CD4-positive, alpha-beta T cell treated with Interleukin-15 for 4 hours (primary cell): ENCODE data around the gene PAIP2.
"Not testable (repeated sequence)": the region's sequence is repeated elsewhere in the genome, so short reads cannot be mapped to it uniquely, and the experiment has no call there.

Experiments used
- DNase-seq: peaks from one replicate; pipeline ENCODE4 v3.0.0-alpha.2; 2020; ENCODE audit warnings: low spot score

The PAIP2 gene, protein sequence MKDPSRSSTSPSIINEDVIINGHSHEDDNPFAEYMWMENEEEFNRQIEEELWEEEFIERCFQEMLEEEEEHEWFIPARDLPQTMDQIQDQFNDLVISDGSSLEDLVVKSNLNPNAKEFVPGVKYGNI

DNA sequence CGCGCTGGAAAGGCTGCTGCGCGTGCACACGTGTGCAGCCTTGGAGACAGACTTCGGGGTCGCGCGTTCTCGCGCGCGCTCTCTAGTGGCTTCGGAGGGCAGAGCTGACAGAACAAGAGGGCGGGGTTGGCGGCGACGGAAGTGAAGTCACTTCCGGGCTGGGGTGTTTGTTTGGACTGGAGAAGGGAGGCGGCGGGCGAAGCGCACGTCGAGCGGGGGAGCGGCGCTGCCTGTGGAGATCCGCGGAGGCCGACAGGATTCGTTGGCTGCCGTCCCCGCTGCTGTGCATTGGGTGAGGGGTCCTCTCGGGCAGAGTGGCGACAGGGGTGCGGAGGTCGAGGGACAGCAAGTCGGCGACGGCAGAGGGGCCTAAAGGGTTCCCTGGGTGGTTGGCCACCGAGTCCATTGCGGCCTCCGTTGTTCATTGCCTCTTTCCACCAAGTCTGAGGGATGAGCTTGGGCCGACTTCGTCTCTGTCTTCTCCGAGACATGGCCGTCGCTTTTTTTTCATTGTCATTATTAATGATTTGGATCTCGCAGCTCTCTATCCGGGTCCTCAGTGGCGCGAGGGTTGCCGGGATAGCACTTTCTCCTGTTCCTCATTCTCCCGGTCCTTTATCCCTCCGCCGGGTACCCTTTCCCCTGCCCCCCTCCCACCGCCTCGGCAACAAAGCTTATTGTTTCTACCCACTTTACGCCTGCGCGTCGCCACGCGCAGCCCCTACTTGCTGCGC lies at the start of gene PAIP2:
TSS of gene PAIP2 (plus strand) at position 166 of the 734 bp plus-strand sequence. CDS start 21,931 bp downstream, outside the sequence.
- DNase-seq, result peak; percentile 96

DNA sequence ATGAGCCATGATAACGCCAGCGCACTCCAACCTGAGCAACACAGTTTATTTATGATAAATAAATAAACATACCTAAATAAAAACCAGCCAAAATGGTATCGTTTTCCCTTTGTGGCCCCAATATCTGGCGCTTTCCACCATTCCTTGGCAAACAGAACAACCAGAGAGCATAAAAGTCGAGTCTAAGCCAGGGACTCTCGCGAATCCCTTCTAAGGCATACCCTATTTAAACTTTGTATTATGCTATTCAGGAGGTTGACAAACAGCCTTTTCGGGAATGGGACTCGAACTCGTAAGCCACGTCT lies 48.5 kb upstream of the PAIP2 start:
- no peak for DNase-seq

DNA sequence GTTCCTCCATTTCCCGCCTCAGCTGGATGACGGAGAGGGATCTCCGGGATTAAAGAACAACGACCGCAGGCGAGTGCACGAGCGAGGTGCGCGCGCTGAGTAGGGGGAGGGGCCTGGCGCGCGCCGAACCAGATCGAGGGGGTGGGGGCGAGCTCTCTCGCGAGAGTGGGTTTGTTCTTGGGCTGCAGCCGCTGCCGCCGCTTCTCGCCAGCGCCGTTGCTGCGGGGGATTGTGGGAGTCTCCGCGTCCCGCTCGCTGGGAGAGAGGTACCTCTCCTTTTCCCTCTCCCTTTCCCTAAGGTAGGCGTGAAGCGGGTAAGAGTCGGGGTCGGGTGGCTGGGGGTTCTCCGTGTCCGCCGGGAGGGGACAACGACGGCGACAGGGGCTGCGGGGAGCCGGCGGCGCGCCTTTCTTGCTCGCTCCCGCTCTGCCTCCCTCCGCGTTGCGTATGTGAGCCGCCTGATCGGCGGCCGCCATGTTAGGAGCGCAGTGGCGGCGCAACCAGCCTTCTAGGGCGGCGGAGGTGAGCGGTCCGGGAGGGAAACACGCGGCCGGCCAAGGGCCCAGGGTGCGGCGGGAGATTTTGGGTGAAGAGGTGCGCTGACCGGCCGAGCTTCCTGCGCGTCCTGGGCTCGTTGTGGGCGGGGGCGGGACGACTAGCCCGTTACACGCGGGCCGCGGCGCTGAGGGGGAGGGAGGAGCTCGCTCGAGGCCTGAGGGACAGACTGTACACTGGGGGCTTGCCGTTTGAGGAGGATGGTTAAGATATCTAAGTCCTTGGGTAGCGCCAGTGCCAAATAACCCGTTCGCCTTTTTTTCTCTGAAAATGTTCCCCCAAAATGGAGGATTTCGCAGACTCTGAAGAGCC lies 47.9 kb upstream of the PAIP2 start, which contains the start of gene MATR3:
TSS of gene MATR3 (plus strand) at position 234 of the 867 bp plus-strand sequence. CDS start 13,676 bp downstream, outside the sequence.
- DNase-seq, result peak; percentile 92

DNA sequence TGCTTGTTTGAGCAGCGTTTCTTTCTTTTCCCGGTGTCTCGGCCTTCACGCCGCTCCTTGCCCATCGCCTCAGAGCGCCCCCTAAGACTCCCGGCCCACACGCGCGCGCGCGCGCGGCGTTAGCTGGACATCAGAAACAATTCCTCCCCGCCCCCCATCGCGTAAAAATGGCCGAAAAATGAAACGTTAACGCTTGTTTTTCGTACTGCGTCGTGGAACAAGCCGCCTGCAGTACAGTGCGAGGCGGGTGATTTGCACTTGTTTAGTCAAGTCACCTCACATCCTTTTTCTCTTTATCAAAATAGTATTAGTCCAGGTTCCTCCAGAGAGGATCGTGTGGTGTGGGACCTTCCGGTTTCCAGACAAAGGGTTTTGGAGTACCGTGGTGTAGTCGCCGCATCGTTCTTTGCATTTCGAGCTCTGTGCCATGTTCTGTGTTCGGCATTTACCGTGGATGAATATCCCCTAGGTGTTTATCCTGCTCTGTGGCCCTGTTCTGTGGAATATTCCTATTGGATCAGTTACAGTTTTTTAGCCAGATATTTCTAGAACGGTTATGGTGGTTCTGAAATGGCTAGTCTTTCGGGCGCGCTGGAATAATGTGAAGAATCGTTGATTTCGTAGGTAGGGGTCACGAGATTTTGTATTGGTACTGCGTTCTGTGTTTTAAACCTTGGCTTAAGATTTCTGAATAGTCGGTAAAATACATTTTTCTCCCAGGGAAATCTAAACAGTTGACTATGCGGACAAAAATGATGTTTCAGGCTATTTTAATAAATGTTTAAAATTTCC lies 47.1 kb upstream of the PAIP2 start:
- DNase-seq, result peak; percentile 50

DNA sequence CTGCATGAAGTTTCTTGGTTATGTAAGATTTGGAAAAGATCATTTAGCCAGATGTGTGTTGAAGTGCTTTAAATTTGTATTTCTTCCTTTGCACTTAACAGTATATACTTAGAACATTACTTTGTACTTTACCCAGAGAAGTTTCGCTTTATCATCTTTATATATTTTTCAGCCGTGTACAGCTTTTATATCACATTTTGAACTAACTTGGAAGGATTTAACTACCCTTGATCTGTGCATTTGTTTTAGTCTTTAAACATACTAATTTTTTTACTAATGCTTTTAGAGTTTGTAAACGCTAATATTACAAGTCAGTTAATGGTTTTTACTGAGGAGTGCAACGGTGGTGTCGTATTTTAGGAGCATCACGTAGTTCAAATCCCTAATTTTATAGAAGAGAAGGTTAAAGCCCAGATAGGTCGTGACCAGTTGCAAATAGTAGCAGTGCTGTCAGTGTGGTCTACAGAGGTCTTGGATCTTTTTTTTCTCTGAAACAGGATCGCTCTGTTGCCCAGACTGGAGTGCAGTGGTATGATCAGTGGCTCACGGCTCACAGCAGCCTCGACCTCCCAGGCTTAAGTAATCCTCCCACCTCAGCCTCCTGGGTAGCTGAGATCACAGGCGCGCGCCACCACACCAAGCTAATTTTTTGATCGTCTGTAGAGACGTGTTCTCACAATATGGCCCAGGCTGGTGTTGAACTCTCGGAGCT lies 46.2 kb upstream of the PAIP2 start:
- DNase-seq, result no peak

DNA sequence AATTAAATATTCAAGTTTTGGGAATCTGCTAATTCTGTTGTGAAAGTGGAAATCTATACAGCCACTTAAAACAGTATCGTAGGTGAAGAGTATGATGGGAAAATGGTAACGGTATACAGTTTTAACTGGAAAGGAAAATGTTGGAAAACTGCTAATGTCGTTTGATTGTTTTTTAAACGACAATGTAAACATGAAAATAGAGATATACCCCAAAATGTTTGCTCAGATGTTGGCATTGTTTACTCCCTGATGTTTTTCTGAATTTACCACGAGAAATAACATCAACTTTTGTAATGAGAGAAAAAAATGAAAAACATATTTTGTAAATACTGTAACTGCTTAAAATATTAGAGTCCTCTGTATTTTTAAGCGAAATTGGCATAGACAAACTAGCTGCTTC lies 45.5 kb upstream of the PAIP2 start:
- no peak for DNase-seq

DNA sequence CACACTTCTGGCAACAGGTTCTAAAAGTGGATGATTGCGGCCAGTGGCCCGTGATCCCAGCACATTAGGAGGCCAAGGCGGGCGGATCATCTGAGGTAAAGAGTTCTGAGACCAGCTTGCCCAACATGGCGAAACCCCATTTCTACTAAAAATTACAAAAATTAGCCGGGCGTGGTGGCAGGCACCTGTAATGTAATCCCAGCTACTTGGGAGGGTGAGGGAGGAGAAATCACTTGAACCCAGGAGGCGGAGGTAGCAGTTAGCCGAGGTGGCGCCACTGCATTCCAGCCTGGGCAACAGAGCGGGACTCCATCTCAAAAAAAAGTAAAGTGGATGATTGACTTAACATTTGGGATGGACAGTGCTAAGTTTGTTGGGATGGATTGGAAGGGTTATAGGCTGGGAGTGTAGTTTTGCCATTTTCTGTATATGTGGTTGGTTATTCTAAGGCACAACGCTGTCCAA lies 44.8 kb upstream of the PAIP2 start:
- no peak for DNase-seq

DNA sequence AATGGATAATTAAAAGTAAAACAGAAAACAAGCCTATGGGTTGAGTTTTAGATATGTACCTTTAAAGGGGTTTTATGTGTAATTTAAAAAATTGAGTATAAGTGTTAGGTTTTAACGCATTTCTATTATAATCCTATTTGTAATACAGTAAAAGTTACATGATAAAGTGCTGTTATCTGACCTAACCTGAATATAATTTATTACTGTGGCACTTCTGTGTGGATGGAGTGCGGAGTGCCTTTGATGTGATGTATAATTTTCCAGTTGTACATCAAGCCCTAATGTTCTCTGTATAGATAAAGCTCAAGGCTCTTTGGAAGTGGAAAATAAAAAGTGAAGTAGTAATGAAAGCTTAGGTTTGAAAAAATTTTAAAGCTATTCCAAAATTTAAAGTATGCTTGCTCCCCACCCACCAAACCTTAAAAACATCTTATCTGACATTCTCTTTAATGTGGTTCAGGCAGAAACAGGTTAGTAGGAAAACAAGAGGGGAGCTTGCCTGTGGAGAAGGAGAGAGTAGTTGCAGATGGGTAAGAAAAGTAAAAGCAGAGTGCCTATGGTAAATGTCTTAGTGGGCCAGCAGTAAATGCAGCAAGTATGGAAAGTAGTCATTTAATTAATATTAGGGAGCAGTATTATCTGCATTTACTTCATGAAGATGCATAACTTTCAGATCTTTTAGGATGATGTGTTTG lies 44.1 kb upstream of the PAIP2 start:
- DNase-seq, result no peak

DNA sequence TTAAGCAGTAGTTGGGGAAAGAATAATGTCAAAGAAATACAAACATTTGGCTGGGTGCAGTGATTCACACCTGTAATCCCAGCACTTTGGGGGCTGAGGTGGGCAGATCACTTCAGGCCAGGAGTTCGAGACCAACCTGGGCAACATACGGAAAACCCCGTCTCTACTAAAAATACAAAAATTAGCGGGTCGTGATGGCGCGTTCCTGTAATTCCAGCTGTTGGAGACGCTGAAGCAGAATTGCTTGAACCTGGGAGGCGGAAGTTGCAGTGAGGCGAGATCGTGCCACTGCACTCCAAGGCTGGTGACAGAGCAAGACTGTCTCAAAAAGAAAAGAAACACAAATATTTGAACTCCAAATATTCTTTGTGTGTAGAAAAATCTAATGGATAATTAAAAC lies 43.4 kb upstream of the PAIP2 start:
- no peak for DNase-seq

DNA sequence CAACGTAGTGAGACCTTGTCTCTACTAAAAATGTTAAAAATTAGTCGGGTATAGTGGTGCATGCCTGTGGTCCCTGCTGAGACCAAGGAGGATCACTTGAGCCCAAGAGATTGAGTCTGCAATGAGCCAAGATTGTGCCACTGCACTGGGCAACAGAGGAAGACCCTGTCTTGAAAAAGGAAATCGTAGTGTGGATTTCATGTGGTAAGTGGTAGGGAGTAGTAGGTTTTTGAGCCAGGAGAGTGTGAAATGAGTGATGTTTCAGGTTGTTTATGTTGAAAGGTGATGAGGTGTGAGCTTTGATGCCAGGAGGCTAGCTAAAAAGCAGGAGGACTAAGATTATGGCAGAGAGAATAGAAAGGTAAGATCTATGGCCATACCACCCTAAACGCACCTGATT lies 42.2 kb upstream of the PAIP2 start:
- no peak for DNase-seq

DNA sequence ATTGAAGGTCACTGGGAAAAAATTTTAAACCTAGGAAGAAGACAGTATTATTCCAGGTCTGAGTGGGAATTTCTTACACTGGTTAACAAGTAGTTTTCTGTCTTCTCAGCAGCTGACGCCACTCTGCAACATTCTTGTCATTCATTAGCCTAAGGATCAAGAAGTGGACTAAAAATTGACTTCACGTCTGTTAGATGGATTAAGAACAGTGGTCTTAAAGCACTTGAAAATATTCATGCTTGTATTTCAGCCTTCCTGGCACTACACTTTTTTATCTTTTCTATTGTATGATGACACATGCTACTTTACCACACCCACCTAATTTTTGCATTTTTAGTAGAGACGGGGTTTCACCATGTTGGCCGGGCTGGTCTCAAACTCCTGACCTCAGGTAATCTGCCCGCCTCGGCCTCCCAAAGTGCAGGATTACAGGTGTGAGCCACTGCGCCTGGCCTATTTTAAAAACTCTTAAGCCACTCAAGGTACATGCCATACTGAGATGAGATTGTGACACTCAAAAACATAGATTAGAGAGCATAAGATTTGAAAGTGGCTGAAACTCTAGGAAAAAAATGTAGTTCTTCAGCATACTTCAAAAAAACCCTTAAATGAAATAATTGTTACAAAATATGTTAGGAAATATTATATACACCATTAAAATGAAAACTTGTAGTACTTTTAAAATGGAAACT lies 39.7 kb upstream of the PAIP2 start:
- peak; percentile 21 for DNase-seq

DNA sequence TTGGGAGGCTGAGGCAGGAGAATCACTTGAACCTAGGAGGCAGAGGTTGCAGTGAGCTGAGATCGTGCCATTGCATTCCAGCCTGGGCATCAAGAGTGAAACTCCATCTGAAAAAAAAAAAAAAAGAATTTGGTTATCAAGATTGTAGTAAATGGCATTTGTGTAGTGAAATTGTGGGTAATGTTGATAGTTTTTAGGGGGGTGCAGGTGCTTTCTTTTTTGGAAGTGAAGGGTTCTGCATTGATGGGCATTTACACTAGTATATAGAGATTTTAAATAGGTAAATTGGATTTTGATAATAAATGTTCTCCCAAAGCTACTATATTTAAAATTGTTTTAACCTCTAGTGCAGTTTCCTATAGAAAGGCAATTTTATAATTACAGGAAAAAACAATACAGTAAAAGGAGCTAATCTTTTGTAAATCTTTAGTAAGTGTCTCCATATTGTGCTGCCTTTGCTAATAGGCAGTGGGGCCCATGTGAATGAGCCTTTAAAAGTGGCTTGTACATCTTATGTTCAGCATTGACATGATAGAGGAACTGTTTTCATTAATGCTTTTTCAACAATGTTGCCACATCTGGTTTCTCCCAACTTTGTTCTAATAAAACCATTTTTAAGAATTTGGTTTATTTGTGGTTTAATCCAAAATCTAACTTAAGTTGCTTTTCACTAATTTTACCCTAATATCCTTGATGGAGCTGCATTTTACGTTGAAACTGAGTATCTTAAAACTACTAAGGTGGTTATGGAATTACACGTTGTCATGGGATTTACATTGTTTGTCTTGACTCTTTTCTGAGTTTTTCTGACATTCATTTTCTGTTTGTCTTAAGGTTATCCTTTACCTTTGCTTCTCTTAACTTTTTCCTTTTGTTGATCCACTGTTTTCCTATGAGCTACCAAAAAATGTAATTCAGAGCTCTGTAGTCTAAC lies 37.0 kb upstream of the PAIP2 start:
- DNase-seq, result no peak

DNA sequence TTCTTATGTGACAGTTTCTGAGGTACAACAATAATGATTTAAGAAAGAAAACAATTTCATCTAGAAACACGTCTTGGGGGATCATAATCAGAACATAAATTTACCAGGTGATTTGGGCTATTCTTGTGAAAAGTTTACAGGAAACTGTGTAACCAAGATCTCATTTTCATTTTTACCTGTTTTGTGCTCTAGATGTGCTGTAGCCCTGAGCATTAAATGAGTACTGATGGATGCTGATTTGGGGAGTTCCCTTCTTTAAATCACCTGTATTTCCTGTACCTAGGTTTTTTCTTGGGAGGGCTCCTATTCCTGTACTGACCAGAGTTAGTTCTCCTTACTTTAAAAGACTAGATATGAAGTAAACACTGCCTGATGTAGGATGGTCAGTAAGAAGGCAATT lies 35.5 kb upstream of the PAIP2 start:
- no peak for DNase-seq

DNA sequence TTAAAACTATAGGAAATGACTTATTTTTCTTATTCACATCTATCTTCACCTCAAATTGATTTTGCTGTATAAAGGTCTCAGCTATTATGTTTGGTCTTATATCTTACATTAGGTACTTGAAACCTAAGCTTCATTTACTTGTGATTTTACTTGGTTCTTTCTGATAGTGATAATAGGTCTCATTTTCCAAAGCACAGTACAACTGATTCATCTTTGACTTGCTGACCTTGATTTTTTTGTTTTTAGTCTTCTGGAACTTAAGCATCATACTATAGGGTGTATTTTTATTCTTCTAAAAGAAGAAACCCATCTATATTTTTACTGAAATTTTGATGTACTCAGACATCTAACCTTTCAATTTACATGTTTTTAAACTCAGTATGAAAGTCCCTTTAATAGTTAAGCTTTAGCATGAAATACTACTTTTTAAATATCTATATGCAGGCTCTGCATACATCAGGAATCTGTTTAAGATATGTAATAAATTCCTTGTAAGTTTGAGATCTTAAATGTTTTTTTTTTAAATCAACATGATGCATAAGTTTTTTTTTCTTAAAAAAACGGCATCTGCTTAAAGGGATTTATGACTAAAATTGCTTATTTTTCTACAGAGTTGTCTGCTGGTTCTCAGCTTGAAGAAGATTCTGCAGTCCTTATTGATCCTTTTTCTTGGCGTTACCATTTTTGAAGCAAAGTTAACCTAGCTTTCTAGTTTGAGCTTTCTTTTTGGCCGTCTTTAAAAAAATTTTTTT lies 34.9 kb upstream of the PAIP2 start:
- DNase-seq, result no peak

DNA sequence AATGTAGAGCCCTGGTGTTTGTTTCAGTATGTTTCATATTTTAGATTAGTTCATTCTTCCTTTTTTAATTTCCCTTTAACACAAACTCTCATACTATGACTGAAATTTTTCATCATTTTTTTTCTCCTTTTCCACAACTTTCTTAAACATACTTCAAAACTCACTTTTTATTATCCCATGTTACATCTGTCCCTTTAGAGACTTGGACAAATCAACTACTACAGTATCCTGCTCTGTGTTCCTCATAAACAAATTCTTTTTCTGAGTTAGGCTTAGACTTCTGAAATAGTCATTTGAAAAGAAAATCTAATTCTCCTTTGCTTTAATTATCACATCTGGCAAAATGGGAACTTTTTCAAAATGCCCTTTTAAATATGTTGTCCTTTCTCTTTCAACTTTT lies 32.9 kb upstream of the PAIP2 start:
- DNase-seq, result no peak

DNA sequence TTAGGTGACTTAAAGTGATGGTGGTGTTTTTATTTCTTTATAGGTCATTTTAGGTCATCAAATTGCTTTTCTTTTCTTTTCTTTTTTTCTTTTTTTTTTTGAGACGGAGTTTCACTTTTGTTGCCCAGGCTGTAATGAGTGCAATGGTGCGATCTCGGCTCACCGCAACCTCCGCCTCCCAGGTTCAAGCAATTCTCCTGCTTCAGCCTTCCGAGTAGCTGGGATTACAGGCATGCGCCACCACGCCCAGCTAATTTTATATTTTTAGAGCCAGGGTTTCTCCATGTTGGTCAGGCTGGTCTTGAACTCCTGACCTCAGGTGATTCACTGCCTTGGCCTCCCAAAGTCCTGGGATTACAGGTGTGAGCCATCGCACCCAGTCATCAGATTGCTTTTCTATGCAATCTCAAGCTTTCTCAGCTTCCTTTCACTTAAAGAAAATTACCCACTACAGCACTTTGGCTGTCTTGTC lies 30.9 kb upstream of the PAIP2 start:
- not testable (repeated sequence) for DNase-seq

DNA sequence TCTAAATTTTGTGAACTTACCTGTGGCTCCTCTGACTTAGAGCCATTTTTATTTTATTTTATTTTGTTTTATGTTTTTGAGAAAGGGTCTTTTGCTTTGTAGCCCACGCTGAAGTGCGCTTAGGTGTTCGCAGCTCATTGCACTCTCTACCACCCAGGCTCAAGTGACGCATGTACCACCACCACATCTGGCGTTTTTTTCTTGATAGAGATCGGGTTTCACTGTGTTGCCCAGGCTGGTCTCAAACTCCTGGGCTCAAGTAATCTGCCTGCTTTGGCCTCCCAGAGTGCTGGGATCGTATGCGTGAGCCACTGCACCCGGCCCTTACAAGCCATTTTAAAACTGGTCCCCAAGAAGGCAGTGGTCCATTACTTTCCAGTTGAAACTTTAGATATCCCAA lies 29.6 kb upstream of the PAIP2 start:
- DNase-seq, result no peak

DNA sequence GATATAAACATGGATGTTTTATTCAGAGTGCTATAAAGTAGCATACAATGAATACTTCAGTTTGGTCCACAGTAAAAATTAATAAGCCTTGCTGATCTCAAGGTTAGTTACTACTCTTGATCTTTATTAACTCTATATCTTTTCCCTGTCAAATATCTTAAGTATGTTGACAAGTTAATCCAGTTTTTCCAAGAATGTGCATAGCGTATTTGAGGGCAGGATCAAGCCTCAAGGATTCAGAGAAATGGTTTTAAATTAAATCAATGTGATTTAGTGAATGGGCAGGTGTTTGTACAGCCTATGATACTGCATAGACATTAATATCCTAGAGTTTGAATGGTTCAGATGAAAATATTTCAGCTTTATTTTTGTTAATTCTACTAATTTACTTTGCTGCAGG lies 27.4 kb upstream of the PAIP2 start:
- DNase-seq, result no peak
